ENCODE data around the gene THSD4.
"Not testable (repeated sequence)": the region's sequence is repeated elsewhere in the genome, so short reads cannot be mapped to it uniquely, and the experiment has no call there.

THSD4 gene

DNA sequence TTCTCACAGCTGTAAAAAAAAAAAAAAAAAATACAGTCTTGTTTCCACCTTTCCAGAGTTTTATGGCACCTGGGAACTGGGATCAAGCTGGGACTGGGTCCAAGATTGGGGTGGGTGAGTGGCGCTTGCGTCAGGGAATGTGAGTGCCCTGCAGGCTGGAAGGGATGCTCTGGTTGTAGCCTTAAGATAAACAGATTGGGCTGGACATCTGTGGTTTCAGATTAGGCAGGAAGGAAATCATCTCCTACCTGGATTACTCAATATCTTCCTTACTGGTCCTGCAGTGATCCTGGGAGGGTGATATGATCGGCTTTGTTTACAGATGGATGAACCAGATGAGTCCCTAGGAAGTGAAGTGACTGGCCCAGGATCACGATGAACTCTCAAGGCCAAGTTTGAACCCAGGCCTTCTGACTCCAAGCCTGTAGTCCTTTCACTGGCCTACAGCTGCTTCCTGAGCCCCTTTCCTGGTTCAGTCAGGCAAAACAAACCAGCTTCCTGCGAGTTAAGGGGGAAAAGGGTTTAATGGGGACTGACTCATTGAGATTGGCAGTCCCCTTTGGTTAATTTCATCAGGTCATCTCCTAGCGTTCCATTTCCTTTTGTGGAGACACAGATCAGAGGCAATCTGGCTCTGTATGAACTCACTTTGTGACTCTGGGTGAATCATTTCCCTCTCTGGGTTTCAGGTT is 179.8 kb downstream of the THSD4 start:
- peak; percentile 98 for DNase-seq (ENCODE audit: low read depth)

DNA sequence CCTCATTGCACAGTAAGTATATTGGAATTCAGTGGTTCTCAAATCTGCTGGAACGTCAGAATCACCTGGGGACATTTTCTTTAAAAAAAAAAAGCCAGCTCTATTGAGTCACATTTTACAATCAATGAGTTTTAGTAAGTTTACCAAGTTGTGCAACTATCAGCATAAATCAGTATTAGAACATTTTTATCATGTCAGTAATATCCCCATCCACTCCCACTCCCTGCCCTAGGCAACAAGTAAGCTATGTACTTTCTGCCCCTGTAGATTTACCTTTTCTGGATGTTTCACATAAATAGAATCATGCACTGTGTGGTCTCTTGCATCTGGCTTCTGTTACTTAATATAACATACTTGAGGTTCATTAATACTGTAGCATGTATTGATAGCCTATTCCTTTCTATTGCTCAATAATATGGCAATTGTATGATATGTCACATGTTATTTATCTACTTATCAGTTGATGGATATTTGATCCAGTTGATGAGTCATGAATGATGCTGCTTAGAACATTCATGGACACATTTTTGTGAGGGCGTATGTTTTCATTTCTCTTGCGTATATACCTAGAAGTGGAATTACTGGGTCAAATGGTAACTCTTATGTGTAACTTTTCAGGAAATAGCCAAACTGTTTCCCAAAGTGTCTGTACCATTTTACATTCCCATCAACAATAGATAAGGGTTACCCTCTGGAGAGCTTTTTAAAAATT is 180.5 kb downstream of the THSD4 start:
- peak; percentile 74 for DNase-seq (ENCODE audit: low read depth)

DNA sequence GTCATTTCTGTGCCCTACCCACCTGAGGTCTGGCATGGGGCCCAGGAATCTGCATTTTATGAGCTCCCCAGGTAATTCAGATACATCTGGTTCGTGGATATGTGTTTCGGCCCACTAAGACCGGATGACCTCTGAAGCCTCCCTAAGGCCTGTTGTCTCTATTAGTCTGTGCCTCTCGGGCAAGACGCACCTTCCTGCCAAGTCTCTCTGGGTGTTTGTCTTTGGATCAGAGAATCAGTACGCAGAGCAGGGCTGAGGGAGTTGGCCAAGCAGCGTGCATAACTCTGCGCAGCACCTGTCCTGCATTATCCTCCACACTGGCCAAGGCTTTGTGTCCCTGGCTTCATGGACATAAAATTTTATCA is 181.0 kb downstream of the THSD4 start:
- no peak for DNase-seq (ENCODE audit: low read depth)

DNA sequence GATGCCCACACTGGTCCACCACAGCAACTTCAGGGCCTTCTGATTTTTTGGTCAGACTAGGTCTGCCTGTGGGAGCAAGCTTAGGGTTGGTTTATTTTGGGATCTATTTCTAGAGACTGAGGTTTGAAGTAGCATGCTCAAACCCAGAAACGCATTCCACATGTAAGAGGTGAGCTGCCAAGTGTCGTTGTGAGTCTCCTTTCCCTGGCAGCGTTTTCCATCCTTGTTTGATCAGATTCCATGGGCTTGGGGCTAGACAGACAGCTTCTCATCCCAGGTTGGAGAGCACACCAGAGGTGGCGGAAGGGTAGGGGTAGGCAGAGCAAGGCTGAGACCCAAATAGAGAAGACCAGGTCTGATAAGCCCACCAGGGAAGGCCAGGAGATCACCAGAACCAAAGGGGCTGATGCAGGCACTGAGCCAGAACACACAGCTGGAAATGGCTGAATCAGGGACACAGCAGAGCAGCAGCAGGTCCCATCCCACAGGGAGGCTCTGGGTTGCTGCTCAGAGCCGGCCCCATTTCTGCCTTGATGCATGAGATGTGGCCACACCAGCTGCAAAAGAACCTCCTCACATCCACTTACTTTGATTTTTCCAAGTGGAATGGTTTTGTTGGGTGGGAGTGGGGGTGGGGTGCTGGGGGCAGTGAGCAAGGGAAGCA is 186.8 kb downstream of the THSD4 start:
- DNase-seq (ENCODE audit: low read depth): no peak

DNA sequence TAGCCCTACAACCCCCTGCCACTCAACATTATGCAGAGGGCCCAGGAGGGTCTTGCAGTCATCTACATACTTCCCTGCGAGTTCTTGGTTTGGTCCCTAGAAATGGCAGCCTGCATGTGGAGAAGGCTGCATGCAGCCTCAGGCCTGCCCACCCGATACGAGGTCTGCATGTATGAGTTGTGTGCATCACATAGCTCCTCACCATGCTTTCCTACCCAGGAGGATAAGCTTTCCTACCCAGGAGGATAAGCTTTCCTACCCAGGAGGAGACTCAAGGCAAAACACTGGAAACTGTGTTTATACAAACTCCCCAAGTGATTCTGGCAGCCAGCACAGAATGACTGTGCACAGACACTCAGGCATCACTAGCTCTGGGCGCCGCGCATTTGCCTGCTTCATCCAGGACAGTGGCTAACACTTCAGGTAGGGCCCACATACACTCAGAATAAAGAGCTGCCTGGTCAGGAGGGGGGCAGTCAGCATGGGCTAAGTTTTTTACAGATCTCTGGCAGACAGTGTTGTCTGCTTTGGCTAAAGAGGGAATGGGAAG is 187.7 kb downstream of the THSD4 start:
- no peak for DNase-seq (ENCODE audit: low read depth)

DNA sequence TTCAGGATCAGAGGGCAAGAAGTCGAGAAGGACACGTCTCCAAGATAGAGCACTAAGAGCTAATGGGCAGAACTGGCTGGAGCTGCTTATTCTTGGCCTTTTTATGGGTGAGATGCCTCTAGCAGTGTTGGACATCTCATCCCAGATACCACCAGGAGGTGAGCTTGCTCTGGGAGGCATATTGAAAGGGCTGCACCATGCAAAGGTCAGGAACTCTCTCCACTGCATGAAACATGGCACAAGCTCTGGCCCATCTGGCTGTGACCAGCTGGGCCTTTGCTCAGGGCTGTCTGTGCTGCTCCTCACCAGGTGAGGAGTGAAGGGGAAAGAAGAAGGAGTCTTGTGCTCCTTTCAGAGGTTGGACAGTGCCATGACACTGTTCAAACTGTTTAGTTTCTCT is 188.7 kb downstream of the THSD4 start:
- DNase-seq (ENCODE audit: low read depth): no peak

DNA sequence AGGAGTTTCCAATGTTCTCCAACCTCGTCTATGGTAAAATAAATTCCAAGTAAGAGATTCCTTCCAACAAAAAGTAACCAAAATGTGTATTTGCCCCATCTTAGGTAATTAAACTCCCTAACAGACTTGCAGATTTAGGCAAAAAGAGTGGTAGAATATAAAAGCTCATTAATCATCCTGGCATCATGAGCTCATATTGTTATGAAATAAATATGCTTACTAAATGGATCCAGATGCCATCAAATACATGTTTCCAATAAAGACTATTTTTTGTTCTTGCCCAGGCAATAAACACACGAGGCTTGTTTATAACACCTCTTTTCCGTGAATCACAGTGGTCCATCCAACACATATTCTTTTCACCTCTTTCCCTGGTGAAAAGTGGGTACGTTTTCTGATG is 189.4 kb downstream of the THSD4 start:
- DNase-seq (ENCODE audit: low read depth): no peak

DNA sequence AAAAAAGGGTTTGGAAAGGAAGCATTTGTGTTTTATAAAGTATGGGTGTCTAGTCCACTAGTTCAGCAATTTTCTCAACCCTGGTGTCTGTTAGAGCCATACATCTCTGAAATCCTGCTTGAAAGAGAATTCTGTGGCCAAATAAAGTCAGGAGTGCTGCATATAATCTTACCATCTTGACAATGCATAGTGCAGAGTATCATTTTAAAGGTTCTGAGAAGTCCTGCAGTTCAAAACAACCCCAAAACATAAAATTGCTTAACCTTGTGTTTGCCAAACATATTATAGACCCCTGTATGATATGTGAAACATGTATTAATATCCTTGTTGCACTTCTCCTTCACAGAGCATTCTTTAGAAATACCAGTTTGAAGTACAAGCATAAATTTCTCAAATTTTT is 191.3 kb downstream of the THSD4 start:
- no peak for DNase-seq (ENCODE audit: low read depth)

DNA sequence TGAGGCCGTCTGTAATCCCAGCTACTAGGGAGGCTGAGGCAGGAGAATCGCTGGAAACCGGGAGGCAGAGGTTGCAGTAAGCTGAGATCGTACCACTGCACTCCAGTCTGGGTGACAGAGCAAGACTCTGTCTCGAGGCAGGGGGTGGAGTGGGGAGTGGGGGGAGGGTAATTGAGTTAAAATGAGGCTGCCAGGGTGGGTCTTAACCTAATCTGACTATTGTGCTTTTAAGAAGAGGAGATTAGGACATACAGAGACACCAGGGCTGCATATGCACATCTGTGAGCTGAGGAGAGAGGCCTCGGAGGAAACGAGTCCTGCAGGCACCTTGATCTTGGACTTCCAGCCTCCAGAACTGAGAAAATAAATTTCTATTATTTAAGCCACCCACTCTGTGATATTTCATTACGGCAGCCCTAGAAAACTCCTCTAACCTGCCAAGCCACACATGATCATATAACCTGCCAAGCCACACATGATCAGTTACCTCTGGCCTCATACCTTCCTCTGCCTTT is 197.0 kb downstream of the THSD4 start:
- DNase-seq (ENCODE audit: low read depth): no peak

DNA sequence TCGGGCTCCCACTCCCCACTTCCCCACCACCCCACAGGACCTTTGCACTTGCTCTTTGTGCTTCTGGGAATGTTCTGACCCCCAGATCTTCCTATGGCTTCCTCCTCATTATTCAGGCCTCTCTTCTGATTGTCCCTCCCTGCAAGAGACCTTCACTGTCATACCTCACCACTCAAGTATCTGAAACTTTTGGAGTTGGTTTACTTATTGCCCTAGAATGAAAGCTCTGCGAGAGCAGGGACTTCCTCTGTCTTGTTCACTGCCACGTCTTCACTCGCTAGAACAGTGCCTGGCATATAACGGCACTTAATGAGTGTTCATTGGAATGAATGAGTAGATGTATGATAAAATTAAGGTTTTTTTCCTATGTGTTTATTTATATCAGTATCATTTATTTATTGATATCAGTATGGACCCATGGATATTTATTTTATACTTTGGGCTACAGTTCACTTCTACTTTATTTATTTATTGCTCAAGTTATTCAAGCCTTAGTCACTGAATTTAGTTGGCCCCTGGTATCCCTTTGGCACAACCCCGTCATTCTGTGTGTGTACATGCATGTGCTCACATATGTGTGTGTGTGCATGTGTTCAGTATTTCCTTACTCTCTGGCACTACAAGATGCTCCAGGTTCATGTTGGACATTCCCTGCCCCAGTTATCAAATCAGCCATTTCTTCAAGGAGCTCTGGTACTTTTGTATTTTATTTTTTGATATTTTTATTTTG is 197.6 kb downstream of the THSD4 start:
- no peak for DNase-seq (ENCODE audit: low read depth)

DNA sequence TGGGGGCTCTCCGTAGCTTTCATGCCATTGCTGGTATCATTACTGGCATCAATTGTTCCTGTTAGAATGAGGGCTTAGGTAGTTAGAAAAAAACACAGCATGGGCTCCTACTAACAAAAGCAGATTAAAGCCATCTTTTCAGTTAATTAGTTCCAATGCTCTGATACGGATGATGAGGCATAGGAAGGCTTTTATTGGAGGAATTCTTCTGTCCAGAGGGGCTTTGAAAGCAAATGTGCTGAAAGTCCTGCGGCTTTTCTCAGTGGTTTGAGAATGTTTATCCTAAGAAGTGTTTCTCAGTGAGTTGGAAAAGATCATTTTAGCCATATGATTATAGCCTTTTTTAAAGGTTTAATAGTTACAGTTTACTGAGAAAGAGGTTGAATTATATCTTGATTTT is 198.5 kb downstream of the THSD4 start:
- no peak for DNase-seq (ENCODE audit: low read depth)

DNA sequence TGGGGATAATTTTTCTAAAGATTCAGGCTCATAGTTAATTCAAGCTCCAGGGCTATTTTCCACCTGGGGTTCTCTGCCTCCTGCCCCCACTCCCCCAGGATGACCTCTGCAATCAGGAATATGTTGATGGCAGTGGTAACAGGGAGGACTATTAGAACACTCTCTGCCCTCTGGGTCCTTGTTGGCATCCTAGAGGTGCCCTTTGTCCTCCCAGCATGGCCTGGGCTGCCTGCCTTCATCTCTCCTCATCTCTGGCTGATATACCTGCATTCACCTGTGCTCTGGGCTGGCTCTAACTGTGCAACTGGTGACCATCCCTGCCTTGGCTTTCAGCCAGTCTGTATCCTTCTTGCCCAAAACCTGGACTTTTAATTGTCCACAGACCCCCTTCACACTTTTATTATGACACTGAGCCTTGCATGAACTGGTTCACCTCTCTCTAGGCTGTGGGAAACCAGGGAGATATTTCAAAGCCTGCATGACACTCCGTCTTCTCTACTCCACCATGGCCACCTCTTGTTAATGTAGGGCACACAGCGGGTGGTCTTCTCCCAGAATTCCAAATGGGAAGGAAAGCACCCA is 199.8 kb downstream of the THSD4 start:
- no peak for DNase-seq (ENCODE audit: low read depth)

DNA sequence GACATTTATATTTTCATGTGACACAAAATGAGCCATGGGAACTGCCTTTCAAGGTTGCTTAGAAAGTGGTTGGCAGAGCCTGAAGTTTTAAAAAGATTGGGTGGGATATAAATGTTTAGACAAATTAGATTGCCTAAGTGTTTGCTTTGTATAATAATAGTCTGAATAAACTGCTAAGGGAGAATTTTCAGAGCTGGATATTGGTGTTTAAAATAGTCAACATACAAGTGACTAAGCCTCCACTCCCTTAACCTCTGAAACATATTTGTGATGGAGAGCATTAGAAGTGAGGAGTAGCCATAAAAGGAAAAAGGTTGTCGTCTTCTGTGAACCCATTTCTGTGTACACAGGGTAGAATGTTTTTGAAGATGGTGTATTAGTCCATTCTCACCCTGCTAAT is 201.6 kb downstream of the THSD4 start:
- no peak for DNase-seq (ENCODE audit: low read depth)

DNA sequence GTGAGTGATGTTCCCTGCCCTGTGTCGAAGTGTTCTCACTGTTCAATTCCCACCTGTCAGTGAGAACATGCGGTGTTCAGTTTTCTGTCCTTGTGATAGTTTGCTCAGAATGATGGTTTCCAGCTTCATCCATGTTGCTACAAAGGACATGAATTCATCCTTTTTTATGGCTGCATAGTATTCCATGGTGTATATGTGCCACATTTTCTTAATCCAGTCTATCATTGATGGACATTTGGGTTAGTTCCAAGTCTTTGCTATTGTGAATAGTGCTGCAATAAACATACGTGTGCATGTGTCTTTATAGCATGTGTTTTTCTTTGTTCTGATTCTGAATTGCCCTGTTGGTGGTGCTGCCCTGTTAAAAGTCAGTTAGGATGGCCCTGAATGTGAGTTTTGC is 204.2 kb downstream of the THSD4 start:
- not testable (repeated sequence) for DNase-seq (ENCODE audit: low read depth)

DNA sequence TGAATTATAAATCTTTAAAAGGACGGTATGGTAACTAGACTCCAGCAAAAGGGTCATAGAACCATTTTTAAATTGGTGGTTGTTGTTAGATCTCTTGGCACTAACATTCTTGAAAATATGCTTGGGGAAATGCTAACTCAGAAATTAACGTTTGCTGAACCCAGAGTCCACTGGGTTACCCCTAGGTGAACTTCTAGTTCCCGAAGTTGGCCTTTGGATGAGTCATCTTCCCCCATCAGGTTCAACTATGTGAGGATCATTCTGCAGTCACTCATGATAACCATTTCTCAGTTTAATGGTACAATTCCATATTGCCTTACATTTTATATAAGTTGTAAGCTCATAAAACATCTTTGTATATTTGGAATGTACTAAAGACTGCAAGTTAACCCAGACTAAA is 204.7 kb downstream of the THSD4 start:
- DNase-seq (ENCODE audit: low read depth): no peak

DNA sequence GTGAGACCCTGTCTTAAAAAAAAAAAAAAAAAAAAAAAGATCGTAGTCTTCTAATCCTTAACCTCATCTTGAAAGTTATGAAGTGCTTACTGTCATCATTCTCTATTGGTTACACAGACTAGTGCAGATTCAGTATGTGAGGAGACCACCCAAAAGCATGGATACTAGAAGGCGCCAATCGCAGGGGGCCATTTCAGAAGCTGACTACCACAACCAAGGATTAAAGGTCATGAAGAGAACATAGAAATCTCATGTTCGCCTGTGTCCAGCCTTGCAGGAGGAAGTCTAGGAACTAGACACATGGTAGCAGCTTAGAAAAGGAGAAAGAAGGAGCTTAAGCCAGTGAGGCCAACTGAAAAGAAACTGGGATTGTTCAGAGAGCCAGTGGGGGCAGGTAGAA is 207.8 kb downstream of the THSD4 start:
- no peak for DNase-seq (ENCODE audit: low read depth)

DNA sequence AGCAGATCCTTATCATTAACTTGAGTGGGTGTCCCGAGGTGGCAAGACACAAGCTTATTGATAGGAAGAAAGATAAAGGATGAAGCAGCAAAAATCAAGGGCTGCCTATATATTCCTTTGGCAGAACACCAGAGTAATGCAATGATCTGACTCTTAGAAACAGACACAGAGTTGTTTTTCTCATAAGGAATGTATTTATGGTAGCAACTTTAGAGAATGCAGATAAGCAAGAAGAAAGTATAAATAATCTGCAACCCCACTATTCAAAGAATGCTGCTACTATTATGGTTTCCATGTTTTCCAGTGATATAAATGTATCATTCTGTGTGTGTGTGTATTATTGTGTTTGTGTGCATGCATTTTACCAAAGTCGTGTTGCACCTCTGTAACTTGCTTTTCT is 208.3 kb downstream of the THSD4 start:
- no peak for DNase-seq (ENCODE audit: low read depth)

DNA sequence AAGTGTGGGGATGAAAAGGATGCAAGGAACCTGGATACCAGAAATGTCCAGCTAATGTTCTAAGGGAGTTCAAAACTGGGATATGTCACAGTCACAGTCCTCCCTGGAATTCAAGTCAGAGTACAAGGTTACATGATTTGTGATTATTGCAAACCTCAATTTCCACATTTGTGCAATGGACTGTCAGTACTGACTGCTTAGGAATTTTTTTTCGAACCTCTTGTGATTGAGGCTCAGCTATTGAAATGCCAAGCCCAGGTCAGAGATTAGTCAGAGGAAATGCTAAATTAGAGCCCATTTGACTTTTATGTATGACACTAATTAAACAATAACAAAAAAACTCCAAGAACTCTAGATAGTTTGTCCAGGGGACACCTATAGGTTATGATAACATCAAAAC is 210.2 kb downstream of the THSD4 start:
- no peak for DNase-seq (ENCODE audit: low read depth)

DNA sequence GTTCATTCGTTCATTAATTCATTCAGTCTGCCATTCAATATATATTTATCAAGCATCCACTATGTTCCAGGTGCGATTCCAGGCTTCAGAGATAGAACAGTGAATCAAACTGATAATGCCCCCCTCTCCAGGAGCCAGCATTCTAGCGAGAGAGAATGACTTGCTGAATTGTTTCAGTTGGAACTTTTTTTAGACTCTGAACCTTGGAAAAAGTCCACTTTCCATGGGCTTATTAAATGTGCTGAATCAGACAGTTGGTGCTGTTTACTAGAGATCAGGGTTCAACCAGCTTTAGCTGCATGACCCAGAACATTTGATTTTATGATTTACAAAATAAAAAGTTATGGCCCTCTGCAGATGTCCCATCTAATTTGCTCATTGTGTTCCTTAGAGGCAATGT is 213.2 kb downstream of the THSD4 start:
- no peak for DNase-seq (ENCODE audit: low read depth)

DNA sequence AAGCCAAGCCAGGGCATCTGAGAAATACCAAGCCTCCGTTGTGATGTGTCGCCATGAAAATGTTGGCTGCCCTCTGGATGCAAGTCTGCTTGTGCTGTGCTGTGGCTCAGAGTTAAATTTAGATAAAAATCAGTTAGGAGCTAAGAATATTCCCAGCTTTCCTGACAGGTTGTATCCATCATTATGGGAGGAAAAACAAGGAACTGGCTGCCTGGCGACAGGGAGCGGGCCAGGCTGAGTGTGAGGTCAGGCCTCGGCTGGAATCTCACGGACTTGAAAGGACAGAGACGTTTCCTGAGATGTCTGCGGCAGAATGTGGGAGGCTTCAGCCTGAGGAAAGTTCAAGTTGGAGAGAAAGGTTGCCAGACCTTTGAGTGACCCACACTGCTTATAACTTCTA is 213.8 kb downstream of the THSD4 start:
- no peak for DNase-seq (ENCODE audit: low read depth)

DNA sequence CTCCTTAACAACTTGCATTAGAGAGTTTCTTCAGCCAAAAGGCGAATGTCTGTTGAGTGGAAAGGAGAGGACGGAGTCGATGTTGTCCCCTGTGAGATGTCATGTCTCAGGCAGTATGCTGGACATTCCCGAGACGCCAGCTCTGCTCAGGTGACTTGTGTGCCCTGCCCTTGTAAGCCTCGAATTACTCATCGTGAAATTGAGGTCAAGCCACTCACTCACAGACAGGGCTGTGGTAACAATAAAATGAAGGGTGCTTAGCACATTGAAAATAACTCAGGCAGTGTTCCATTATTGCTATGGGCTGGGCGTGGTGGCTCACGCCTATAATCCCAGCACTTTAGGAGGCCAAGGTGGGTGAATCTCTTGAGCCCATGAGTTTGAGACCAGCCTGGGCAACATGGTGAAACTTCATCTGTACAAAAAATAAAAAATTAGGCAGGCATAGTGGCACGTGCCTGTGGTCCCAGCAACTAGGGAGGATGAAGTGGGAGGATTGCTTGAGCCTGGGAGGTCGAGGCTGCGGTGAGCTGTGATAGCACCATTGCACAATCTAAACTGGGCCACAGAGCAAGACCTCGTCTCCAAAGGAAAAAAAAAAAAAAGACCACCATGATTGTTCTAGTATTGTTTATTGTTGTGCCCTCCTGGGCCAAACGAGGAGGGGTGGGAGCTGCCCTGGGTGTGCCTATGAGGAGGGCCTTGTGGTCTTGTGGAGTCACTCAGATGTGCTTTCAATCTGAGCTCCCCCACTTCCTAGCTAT is 214.4 kb downstream of the THSD4 start:
- no peak for DNase-seq (ENCODE audit: low read depth)
